ENCODE measurements around the gene YWHAH. TPM values are rescaled to one million over a fixed set of nuclear protein-coding genes. Genes with fewer than 3 reads are reported as not detected.

YWHAH gene
- total RNA-seq, 1 donor from 2014 or later = 160 TPM

DNA sequence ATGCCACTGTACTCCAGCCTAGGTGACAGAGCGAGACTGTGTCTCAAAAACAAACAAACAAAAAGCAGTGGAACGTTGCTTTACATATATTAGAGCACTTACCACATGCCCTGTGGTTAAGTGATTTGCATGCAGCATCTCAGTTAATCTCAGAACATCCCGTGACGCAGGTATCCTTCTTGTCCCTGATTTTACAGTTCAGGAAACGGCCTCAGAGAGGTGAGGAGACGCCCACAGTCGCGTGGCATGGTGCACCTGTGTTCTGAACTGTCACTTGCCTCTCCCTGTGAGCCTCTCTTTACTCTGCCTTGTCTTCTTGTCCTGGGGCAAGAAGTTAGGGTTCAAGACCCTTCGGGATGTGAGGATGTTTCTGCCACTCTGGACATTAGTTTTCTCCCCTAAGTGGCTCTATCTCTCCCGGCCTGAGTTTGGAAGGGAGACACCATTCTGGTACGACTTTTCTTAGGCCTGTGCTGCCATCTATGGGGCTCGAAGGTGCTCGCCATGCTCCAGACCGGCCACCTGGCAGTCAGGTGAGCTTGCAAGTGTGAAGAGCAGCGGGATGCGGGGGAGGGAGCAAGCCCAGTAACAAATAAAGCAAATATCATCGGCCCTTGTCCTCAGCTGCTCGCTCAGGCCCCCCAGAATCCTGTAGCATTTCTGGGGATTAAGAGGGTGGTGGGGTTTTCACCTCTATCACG lies 25.6 kb downstream of the YWHAH start:
- Histone ChIP-seq H3K79me2 (ENCODE audit: insufficient read depth, low read length) (no peaks in the 10 kb centered on the region), H3K9ac (ENCODE audit: low read length) (no peak overlapping the region), H3K36me3 (ENCODE audit: insufficient read depth, low read length) (no peaks in the 10 kb centered on the region), H3K4me1 (ENCODE audit: insufficient read depth, low read length) (no peaks in the 10 kb centered on the region), H3K27me3 (ENCODE audit: insufficient read depth, low read length) (no peaks in the 10 kb centered on the region), H2AFZ (ENCODE audit: low read depth, low read length) (peak overlapping the region; percentile 96), H3K4me2 (ENCODE audit: low read length) (peak overlapping the region; percentile 89), H3K9me3 (ENCODE audit: insufficient read depth, low read depth, low read length) (no peaks in the 10 kb centered on the region), H4K20me1 (ENCODE audit: insufficient read depth, low read length) (no peaks in the 10 kb centered on the region), H3K4me3 (ENCODE audit: insufficient read depth, low read depth, low read length) (peak overlapping the region; percentile 54), H3K27ac (ENCODE audit: low read depth, low read length) (no peak overlapping the region)
- Mint-ChIP-seq H3K4me3 (ENCODE audit: unreplicated experiment) (peak overlapping the region; percentile 84), H3K9me3 (ENCODE audit: unreplicated experiment) (no peaks in the 10 kb centered on the region), H3K4me1 (ENCODE audit: low read depth, unreplicated experiment) (no peaks in the 10 kb centered on the region), H3K36me3 (ENCODE audit: low read depth, unreplicated experiment) (no peaks in the 10 kb centered on the region), H3K27me3 (ENCODE audit: low read depth, unreplicated experiment) (peaks cover 9% of the 10 kb centered on the region), H3K27ac (ENCODE audit: unreplicated experiment) (peak overlapping the region; percentile 53)
- TF ChIP-seq EZH2 (IDR thresholded peaks at IDR 0.05; ENCODE audit: insufficient read depth, low read length) = no peak
- TF ChIP-seq, protein P1, sequence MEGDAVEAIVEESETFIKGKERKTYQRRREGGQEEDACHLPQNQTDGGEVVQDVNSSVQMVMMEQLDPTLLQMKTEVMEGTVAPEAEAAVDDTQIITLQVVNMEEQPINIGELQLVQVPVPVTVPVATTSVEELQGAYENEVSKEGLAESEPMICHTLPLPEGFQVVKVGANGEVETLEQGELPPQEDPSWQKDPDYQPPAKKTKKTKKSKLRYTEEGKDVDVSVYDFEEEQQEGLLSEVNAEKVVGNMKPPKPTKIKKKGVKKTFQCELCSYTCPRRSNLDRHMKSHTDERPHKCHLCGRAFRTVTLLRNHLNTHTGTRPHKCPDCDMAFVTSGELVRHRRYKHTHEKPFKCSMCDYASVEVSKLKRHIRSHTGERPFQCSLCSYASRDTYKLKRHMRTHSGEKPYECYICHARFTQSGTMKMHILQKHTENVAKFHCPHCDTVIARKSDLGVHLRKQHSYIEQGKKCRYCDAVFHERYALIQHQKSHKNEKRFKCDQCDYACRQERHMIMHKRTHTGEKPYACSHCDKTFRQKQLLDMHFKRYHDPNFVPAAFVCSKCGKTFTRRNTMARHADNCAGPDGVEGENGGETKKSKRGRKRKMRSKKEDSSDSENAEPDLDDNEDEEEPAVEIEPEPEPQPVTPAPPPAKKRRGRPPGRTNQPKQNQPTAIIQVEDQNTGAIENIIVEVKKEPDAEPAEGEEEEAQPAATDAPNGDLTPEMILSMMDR (IDR thresholded peaks at IDR 0.05; ENCODE audit: insufficient read depth, low read depth, low read length) = peak; percentile 53
- DNase-seq (ENCODE audit: low read depth) (peak; percentile 38), FAIRE-seq (no peak)

DNA sequence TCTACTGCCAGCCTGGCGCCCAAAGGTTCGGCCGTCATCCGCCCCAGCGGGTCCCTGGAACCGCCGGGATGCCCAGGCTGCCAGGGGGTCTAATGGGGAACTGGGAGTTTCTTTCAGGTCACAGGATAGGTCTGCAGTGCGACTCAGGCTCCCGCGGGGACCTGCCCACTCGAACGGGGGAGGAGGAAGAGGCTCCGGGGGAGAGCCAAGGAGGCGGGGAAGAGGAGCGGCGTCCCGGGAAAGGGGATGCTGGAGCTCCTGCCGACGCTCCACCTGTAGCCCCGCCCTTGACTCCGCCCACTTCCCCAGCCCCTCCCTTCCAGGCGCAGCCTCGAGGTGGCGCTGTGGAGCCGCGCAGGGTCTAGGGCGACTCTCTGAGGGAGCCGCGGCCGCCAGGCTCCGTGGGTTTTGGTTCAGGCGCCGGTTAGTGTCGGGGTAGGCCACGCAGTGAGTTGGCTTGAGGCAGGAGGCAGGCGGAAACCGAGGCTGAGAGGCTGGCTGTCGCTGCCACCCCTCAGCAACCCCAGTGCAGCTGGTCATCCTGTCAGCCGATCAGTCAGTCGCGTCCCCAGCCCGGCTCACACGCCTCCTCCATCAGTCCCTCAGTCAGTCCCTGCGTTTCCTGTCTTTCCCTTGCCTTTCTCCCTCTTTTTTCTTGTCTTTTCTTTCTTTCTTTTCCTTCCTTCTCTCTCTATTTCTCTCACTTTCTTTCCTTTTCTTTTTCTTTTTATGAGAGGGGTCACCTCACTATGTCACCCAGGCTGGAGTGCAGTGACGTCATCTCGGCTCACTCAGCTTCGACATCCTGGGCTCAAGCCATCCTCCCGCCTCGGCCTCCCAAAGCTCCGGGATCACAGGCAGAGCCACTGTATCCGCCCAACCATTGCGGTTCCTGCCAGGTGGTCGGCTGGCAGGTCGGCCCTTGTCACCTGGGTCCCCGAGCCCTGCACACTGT lies 26.4 kb downstream of the YWHAH start:
- FAIRE-seq = no peak
- peak overlapping the region; percentile 53 for H3K27ac Mint-ChIP-seq (ENCODE audit: unreplicated experiment)

More for the DNA sequence above, 26.4 kb downstream of the YWHAH start:
- peak overlapping the region; percentile 84 for H3K4me3 Mint-ChIP-seq (ENCODE audit: unreplicated experiment)
- no peaks in the 10 kb centered on the region for H3K36me3 Mint-ChIP-seq (ENCODE audit: low read depth, unreplicated experiment)
- Histone ChIP-seq H3K4me2 (ENCODE audit: low read length) (peak overlapping the region; percentile 89), H3K4me1 (ENCODE audit: insufficient read depth, low read length) (no peaks in the 10 kb centered on the region), H3K27me3 (ENCODE audit: insufficient read depth, low read length) (no peaks in the 10 kb centered on the region), H4K20me1 (ENCODE audit: insufficient read depth, low read length) (no peaks in the 10 kb centered on the region), H2AFZ (ENCODE audit: low read depth, low read length) (peak overlapping the region; percentile 96), H3K4me3 (ENCODE audit: insufficient read depth, low read depth, low read length) (peak overlapping the region; percentile 54), H3K36me3 (ENCODE audit: insufficient read depth, low read length) (no peaks in the 10 kb centered on the region), H3K9me3 (ENCODE audit: insufficient read depth, low read depth, low read length) (no peaks in the 10 kb centered on the region), H3K79me2 (ENCODE audit: insufficient read depth, low read length) (no peaks in the 10 kb centered on the region), H3K27ac (ENCODE audit: low read depth, low read length) (no peak overlapping the region), H3K9ac (ENCODE audit: low read length) (peak overlapping the region; percentile 65)
- TF ChIP-seq EZH2 (IDR thresholded peaks at IDR 0.05; ENCODE audit: insufficient read depth, low read length) = no peak
- TF ChIP-seq, protein P1 (IDR thresholded peaks at IDR 0.05; ENCODE audit: insufficient read depth, low read depth, low read length) = peak; percentile 47
- peaks cover 9% of the 10 kb centered on the region for H3K27me3 Mint-ChIP-seq (ENCODE audit: low read depth, unreplicated experiment)
- no peak for DNase-seq (ENCODE audit: low read depth)
- H3K9me3 Mint-ChIP-seq (ENCODE audit: unreplicated experiment) = no peaks in the 10 kb centered on the region
- H3K4me1 Mint-ChIP-seq (ENCODE audit: low read depth, unreplicated experiment) = no peaks in the 10 kb centered on the region

Measured in astrocyte (in vitro differentiated cells and primary cell).